ENCODE results near the gene KIAA1328. TPM values are rescaled to one million over a fixed set of nuclear protein-coding genes. Genes with fewer than 3 reads are reported as not detected.

Gene KIAA1328
- total RNA-seq, 4 donors from 2014 or later, result 16.1 to 32.0 (median 20.1) TPM

DNA sequence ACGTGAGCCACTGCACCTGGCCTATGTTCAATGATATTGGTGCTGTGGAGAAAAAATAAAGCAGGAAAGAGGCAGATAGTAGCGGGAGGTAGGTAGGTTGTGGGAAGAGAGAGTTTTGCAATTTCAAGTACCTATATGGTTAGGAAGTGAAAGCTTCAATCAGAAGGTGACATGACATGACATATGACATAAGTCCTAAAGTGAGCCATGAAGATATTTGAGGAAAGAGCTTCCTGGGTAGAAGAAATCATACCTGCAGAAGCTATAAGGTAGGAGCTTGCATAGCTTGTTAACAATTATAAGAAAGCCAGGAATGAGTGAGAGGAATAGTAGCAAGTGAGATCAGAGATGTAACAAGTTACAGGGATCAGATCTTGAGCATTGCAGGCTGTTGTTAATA, 4.2 kb downstream of the KIAA1328 start:
- no peak overlapping the region for H3K4me3 ChIP-seq (ENCODE audit: low read depth, poor library complexity, severe bottlenecking)
- no peak for DNase-seq (ENCODE audit: low spot score in 2 of 2)
- intact Hi-C loops (cut with DNase I; ENCODE audit: low total_unique reads), result no loop called here
- no peak for TF ChIP-seq POLR2A (IDR thresholded peaks at IDR 0.05)
- TF ChIP-seq, protein P1, sequence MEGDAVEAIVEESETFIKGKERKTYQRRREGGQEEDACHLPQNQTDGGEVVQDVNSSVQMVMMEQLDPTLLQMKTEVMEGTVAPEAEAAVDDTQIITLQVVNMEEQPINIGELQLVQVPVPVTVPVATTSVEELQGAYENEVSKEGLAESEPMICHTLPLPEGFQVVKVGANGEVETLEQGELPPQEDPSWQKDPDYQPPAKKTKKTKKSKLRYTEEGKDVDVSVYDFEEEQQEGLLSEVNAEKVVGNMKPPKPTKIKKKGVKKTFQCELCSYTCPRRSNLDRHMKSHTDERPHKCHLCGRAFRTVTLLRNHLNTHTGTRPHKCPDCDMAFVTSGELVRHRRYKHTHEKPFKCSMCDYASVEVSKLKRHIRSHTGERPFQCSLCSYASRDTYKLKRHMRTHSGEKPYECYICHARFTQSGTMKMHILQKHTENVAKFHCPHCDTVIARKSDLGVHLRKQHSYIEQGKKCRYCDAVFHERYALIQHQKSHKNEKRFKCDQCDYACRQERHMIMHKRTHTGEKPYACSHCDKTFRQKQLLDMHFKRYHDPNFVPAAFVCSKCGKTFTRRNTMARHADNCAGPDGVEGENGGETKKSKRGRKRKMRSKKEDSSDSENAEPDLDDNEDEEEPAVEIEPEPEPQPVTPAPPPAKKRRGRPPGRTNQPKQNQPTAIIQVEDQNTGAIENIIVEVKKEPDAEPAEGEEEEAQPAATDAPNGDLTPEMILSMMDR (IDR thresholded peaks at IDR 0.05), result no peak
- WGBS, 2 donors, result 90 to 93% methylated on average over 2 of the region's 2 CpGs

DNA sequence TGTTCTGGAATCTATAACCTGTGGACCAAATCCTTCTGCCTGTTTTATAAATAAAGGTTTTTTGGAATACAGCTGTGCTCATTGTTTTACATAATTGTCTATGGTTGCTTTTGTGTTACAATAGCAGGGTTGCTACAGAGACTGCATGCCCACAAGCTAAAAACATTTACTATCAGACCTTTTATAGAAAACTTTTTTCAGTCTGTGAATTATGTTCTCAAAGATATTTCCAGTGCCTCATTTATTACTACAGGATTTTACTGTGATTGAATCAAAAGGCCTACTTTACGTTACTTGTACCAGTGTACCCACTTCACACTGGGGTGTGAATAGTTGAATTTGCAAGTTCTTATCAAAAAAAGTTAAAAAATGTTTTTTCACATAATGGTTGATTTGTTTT, 7.0 kb downstream of the KIAA1328 start:
- intact Hi-C loops (cut with DNase I; ENCODE audit: low total_unique reads), result no loop called here
- WGBS, 2 donors, result 93 to 94% methylated on average over 1 of the region's 1 CpG
- no peak for DNase-seq (ENCODE audit: low spot score in 2 of 2)
- no peak for TF ChIP-seq POLR2A (IDR thresholded peaks at IDR 0.05)
- TF ChIP-seq, protein P1 (IDR thresholded peaks at IDR 0.05), result no peak
- H3K4me3 ChIP-seq (ENCODE audit: low read depth, poor library complexity, severe bottlenecking), result no peak overlapping the region

- no peak for TF ChIP-seq POLR2A (IDR thresholded peaks at IDR 0.05)
- TF ChIP-seq, protein P1 (IDR thresholded peaks at IDR 0.05), result no peak
- no peak for DNase-seq (ENCODE audit: low spot score in 2 of 2)
- H3K4me3 ChIP-seq (ENCODE audit: low read depth, poor library complexity, severe bottlenecking), result no peak overlapping the region
- intact Hi-C loops (cut with DNase I; ENCODE audit: low total_unique reads), result no loop called here
- 94 to 99% methylated on average over 4 of the region's 4 CpGs for WGBS, 2 donors
Observed at GRCh38 chr18:36839835-36840234, 10.9 kb downstream of the KIAA1328 start.

DNA sequence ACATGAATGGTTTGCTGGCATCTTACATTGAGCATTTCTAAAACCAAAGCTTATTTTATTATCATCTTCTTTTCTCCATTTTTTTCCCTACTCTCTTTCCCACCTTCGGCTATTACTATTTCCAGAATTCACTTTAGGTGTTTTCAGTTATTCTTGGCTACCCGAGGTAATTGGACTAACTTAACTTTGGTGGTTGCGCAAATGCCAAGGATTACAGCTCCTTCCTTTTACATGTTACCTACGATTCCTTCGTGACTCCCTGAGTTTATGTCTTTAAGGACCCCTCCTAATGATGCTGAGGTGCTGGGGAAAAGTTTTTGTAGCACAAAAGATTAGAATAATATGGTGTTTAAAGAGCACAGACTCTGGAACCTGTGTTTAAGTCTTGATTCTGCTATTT, 14.3 kb downstream of the KIAA1328 start:
- 93 to 94% methylated on average over 5 of the region's 5 CpGs for WGBS, 2 donors
- intact Hi-C loops (cut with DNase I; ENCODE audit: low total_unique reads), result no loop called here
- no peak overlapping the region for H3K4me3 ChIP-seq (ENCODE audit: low read depth, poor library complexity, severe bottlenecking)
- TF ChIP-seq, protein P1 (IDR thresholded peaks at IDR 0.05), result no peak
- no peak for TF ChIP-seq POLR2A (IDR thresholded peaks at IDR 0.05)
- DNase-seq (ENCODE audit: low spot score in 2 of 2), result no peak

- intact Hi-C loops (cut with DNase I; ENCODE audit: low total_unique reads), result no loop called here
- WGBS, 2 donors, result 90 to 95% methylated on average over 2 of the region's 2 CpGs
- H3K4me3 ChIP-seq (ENCODE audit: low read depth, poor library complexity, severe bottlenecking), result no peak overlapping the region
- no peak for TF ChIP-seq POLR2A (IDR thresholded peaks at IDR 0.05)
- TF ChIP-seq, protein P1 (IDR thresholded peaks at IDR 0.05), result no peak
- DNase-seq (ENCODE audit: low spot score in 2 of 2), result no peak
Observed at GRCh38 chr18:36843784-36844183, 14.9 kb downstream of the KIAA1328 start.

GRCh38 chr18:36848609-36849008, 19.7 kb downstream of the KIAA1328 start:
- intact Hi-C loops (cut with DNase I; ENCODE audit: low total_unique reads), result no loop called here
- no peak for DNase-seq (ENCODE audit: low spot score in 2 of 2)
- WGBS, 2 donors, result 94 to 98% methylated on average over 2 of the region's 2 CpGs
- TF ChIP-seq, protein P1 (IDR thresholded peaks at IDR 0.05), result no peak
- TF ChIP-seq POLR2A (IDR thresholded peaks at IDR 0.05), result no peak
- H3K4me3 ChIP-seq (ENCODE audit: low read depth, poor library complexity, severe bottlenecking), result no peak overlapping the region

Measured in lower leg skin (tissue), 4 donors.